ENCODE measurements around the gene WASHC2C.
"Not testable (repeated sequence)": the region's sequence is repeated elsewhere in the genome, so short reads cannot be mapped to it uniquely, and the experiment has no call there.

DNA sequence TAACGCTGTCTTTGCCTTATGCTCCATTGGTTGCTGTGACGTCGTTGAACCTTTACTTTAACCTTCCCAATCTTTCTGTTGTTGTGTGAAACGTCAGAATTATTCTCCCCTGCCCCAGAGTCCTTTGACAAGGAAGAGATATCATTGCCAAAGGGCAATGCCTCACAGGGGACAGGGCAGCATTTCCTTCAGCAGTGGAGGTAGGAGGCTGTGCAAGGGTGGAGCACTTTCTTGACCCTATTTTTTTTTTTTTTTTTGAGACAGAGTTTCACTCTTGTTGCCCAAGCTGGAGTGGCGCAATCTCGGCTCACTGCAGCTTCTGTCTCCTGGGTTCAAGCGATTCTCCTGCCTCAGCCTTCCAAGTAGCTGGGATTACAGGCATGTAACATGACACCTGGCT, 14.5 kb downstream of the WASHC2C start:
- TF ChIP-seq CTCF (IDR thresholded peaks at IDR 0.05); SIN3A (IDR thresholded peaks at IDR 0.05; ENCODE audit: borderline replicate concordance, insufficient read depth, low read depth, low read length); REST (IDR thresholded peaks at IDR 0.05; ENCODE audit: insufficient read depth in 1 of 2, low read depth in 2 of 2, low read length in 1 of 2); POLR2AphosphoS5 (IDR thresholded peaks at IDR 0.05; ENCODE audit: low read depth, low read length): not testable (repeated sequence)
